RWPE1 (cell line): Measurements from ENCODE around the gene MAP3K12.

ENCODE experiments used
- CTCF ChIA-PET: fragments of 350-600 bp; sonication (Branson Sonifier 250); formaldehyde crosslinking; extraction: SDS; loops from one replicate; lab custom pipeline; 2021; lab: Yijun Ruan, JAX
- POLR2A ChIA-PET: fragments of 400-600 bp; formaldehyde crosslinking; extraction: SDS; loops from one replicate; lab custom pipeline; 2020; ENCODE audit warnings: antibody characterized with exemption; ENCODE audit not compliant: low non-redundant PET; lab: Yijun Ruan, JAX
- DNase-seq: peaks from one replicate; pipeline ENCODE4 v3.0.0; 2012; ENCODE audit warnings: low spot score
- H3K27ac ChIP-seq: fragments of 450-650 bp; 2 replicates; pipeline ENCODE4 v1.5.1; 2017
- TF ChIP-seq, protein P1 (sequence below): fragments of 450-650 bp; conservative IDR thresholded peaks from 2 replicates; pipeline ENCODE4 v1.5.1; 2017; ENCODE audit warnings: low read depth, mild to moderate bottlenecking

The MAP3K12 gene

GRCh38 chr12:53461059-53461458 is 38.2 kb downstream of the MAP3K12 start:
- TF ChIP-seq, protein P1, sequence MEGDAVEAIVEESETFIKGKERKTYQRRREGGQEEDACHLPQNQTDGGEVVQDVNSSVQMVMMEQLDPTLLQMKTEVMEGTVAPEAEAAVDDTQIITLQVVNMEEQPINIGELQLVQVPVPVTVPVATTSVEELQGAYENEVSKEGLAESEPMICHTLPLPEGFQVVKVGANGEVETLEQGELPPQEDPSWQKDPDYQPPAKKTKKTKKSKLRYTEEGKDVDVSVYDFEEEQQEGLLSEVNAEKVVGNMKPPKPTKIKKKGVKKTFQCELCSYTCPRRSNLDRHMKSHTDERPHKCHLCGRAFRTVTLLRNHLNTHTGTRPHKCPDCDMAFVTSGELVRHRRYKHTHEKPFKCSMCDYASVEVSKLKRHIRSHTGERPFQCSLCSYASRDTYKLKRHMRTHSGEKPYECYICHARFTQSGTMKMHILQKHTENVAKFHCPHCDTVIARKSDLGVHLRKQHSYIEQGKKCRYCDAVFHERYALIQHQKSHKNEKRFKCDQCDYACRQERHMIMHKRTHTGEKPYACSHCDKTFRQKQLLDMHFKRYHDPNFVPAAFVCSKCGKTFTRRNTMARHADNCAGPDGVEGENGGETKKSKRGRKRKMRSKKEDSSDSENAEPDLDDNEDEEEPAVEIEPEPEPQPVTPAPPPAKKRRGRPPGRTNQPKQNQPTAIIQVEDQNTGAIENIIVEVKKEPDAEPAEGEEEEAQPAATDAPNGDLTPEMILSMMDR, result no peak
- H3K27ac ChIP-seq, result no peak overlapping the region
- POLR2A ChIA-PET, result no interaction called here
- no peak for DNase-seq
- CTCF ChIA-PET, result no interaction called here

GRCh38 chr12:53459097-53459496 is 40.2 kb downstream of the MAP3K12 start:
- TF ChIP-seq, protein P1, result no peak
- H3K27ac ChIP-seq, result no peak overlapping the region
- POLR2A ChIA-PET, result no interaction called here
- no peak for DNase-seq
- CTCF ChIA-PET, result no interaction called here

GRCh38 chr12:53456654-53457366 is 42.4 kb downstream of the MAP3K12 start:
- no peak overlapping the region; the same call in 1 of the 2 replicates for H3K27ac ChIP-seq
- ChIA-PET POLR2A (no interaction called here), CTCF (no interaction called here)
- DNase-seq, result no peak
- TF ChIP-seq, protein P1, result no peak

- no peak for DNase-seq
- TF ChIP-seq, protein P1, result no peak
- H3K27ac ChIP-seq, result no peak overlapping the region
- ChIA-PET CTCF (no interaction called here), POLR2A (no interaction called here)
These were observed 44.6 kb downstream of the MAP3K12 start for GRCh38 chr12:53454707-53455106.

DNA sequence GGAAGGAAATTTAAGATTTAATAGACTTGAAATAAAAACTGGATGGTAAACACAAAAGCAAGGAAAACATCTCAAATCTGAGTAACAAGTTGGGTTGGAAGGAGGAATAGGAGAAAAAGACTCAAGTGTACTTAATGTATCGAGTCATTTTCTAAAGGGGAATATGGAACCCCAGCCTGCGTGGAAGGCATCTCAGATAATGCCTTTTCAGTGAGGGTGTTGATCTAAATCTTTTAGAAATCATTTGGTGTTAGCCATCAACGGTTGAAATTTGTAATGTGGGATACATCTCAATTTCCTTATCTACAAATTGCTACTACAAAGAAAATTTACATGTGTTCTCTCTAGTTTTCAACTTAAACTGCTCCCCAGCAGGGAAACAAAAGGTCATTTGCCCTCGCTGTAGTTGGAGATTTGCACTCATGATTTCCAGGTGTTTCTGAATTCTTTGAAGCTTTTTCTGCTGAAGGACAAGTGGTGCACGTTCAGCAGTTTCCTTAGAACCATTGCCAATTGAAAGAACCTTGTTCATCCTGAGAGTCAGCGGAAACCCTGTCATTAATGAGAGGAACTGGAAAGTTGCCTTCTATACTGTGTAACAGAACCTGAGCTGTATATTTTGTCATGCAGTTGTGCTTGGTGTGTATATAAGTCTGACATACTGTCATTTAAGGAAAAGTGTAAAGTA is 45.2 kb downstream of the MAP3K12 start:
- TF ChIP-seq, protein P1, result no peak
- no peak for DNase-seq
- CTCF ChIA-PET, result interaction anchor here (0.6 kb wide), 1 partner anchor 16 kb away, joined by 4 read pairs; no protein-coding TSS in a partner anchor
- POLR2A ChIA-PET, result no interaction called here
- no peak overlapping the region for H3K27ac ChIP-seq

DNA sequence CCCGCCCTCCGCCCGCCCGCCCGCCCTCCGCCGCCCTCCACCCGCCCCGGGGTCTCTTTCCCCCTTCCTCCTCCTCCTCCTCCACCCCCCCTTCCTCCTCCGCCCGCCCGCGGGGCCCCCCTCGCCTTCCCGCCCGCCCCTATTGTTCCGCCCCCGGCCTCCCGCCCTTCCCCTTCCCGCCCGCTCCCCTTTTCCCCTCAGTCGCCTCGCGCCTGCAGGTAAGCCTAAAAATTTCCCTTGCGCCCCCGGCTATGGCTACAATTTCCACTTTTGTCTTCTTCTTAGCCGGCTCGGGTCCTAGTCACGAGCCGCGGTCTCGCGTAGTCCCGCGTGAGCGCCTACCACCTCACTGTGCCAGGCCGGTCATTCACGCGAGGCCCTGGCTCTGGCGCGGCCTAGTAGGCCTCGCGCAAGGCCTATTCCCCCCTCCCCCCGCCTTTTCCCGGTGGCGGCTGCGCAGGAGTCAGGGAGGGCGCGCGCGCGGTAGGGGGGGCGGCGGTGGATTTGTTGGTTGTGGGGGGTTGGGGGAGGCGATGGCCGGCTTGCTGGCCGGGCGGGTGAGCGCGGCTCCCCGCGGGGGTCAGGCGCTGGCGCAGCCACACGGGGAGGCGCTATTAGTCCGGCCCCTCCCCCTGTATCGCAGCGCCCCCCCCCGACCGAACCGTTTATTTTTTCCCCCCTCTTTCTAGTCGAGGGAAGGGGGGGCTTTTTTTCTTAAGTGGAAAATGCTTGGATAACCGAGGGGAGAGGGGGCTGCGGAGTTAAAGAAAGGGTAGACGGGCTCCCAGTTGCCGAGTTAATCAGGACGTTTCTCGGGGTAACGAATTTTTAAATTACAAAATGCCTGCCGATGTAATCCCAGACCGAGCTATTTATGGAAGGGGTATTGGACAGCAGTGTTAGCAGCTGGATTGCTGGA is 46.8 kb downstream of the MAP3K12 start:
- ChIA-PET CTCF (interaction anchor here (0.7 kb wide), 1 partner anchor 25 kb away, joined by 5 read pairs; no protein-coding TSS in a partner anchor), POLR2A (no interaction called here)
- peak overlapping the region; percentile 89 for H3K27ac ChIP-seq
- DNase-seq, result peak; percentile 80
- TF ChIP-seq, protein P1, result peak; percentile 61
